H9 (cell line): ENCODE results near the gene FNIP1. TPM values are rescaled to one million over a fixed set of nuclear protein-coding genes. Genes with fewer than 3 reads are reported as not detected.

Source experiments
- DNase-seq: peaks from one replicate; pipeline ENCODE4 v3.0.0-alpha.2; 2017
- H2AFZ ChIP-seq: one replicate; pipeline ENCODE4 v1.6.1; 2013; ENCODE audit warnings: mild to moderate bottlenecking, low read length, control low read depth, moderate library complexity
- H2AK5ac ChIP-seq: 2 replicates; pipeline ENCODE4 v1.6.1; 2013; ENCODE audit warnings: low read length, control low read depth, mixed read lengths; ENCODE audit not compliant: insufficient read length
- H2BK120ac ChIP-seq: one replicate; pipeline ENCODE4 v1.6.1; 2013; ENCODE audit warnings: low read depth, mild to moderate bottlenecking, low read length, control low read depth, inconsistent platforms; ENCODE audit not compliant: poor library complexity, severe bottlenecking
- H2BK12ac ChIP-seq: 2 replicates; pipeline ENCODE4 v1.6.1; 2013; ENCODE audit warnings: low read length, control low read depth, mixed read lengths, low read depth; ENCODE audit not compliant: insufficient read length
- H2BK15ac ChIP-seq: 2 replicates; pipeline ENCODE4 v1.6.1; 2013; ENCODE audit warnings: low read depth, low read length, control low read depth
- H2BK20ac ChIP-seq: one replicate; pipeline ENCODE4 v1.6.1; 2013; ENCODE audit warnings: low read depth, mild to moderate bottlenecking, low read length, control low read depth, inconsistent platforms; ENCODE audit not compliant: poor library complexity, severe bottlenecking
- H2BK5ac ChIP-seq: 2 replicates; pipeline ENCODE4 v1.6.1; 2013; ENCODE audit warnings: low read length, control low read depth, mixed read lengths; ENCODE audit not compliant: insufficient read length
- H3K14ac ChIP-seq: 2 replicates; pipeline ENCODE4 v1.6.1; 2013; ENCODE audit warnings: low read length, control low read depth; ENCODE audit not compliant: insufficient read depth
- H3K18ac ChIP-seq: 2 replicates; pipeline ENCODE4 v1.6.1; 2013; ENCODE audit warnings: low read depth, mild to moderate bottlenecking, mixed read lengths, low read length, control low read depth; ENCODE audit not compliant: insufficient read length
- H3K23ac ChIP-seq: 2 replicates; pipeline ENCODE4 v1.6.1; 2013; ENCODE audit warnings: low read length, control low read depth, mixed read lengths, low read depth; ENCODE audit not compliant: insufficient read length
- H3K23me2 ChIP-seq: 2 replicates; pipeline ENCODE4 v1.6.1; 2013; ENCODE audit warnings: low read depth, mild to moderate bottlenecking, mixed read lengths, low read length, control low read depth; ENCODE audit not compliant: insufficient read length, poor library complexity, severe bottlenecking
- H3K27ac ChIP-seq: 2 replicates; pipeline ENCODE4 v1.5.1; 2013; ENCODE audit warnings: low read length, control low read depth, mixed read lengths, low read depth; ENCODE audit not compliant: insufficient read length
- H3K27me3 ChIP-seq: 2 replicates; pipeline ENCODE4 v1.6.1; 2013; ENCODE audit warnings: low read length, control low read depth, inconsistent platforms; ENCODE audit not compliant: insufficient read depth
- H3K4ac ChIP-seq: 2 replicates; pipeline ENCODE4 v1.6.1; 2013; ENCODE audit warnings: low read depth, mild to moderate bottlenecking, control low read depth, inconsistent platforms, low read length, moderate library complexity
- H3K4me1 ChIP-seq: 2 replicates; pipeline ENCODE4 v1.6.1; 2013; ENCODE audit warnings: low read length, control low read depth, inconsistent platforms; ENCODE audit not compliant: insufficient read depth
- H3K4me2 ChIP-seq: 2 replicates; pipeline ENCODE4 v1.6.1; 2013; ENCODE audit warnings: low read length, control low read depth, mixed read lengths; ENCODE audit not compliant: insufficient read length, insufficient read depth
- H3K56ac ChIP-seq: 2 replicates; pipeline ENCODE4 v1.6.1; 2013; ENCODE audit warnings: low read depth, mild to moderate bottlenecking, mixed read lengths, low read length, control low read depth; ENCODE audit not compliant: insufficient read length
- H3K79me1 ChIP-seq: 2 replicates; pipeline ENCODE4 v1.6.1; 2013; ENCODE audit warnings: low read depth, mild to moderate bottlenecking, moderate library complexity, low read length, control low read depth, inconsistent platforms; ENCODE audit not compliant: insufficient read depth, poor library complexity, severe bottlenecking
- H3K79me2 ChIP-seq: 2 replicates; pipeline ENCODE4 v1.6.1; 2013; ENCODE audit warnings: low read length, control low read depth, inconsistent platforms; ENCODE audit not compliant: insufficient read depth
- H3K9ac ChIP-seq: 2 replicates; pipeline ENCODE4 v1.6.1; 2013; ENCODE audit warnings: low read length, control low read depth, mixed read lengths; ENCODE audit not compliant: insufficient read length; ENCODE audit errors: extremely low read depth
- H3K9me3 ChIP-seq: one replicate; pipeline ENCODE4 v1.6.1; 2013; ENCODE audit warnings: low read depth, low read length, inconsistent platforms; ENCODE audit not compliant: control insufficient read depth
- H3T11ph ChIP-seq: one replicate; pipeline ENCODE4 v1.6.1; 2013; ENCODE audit warnings: mild to moderate bottlenecking, low read length, control low read depth, inconsistent platforms
- H4K20me1 ChIP-seq: one replicate; pipeline ENCODE4 v1.6.1; 2013; ENCODE audit not compliant: control insufficient read depth, insufficient read length, insufficient read depth
- H4K5ac ChIP-seq: 2 replicates; pipeline ENCODE4 v1.6.1; 2013; ENCODE audit warnings: low read depth, mild to moderate bottlenecking, mixed read lengths, low read length, control low read depth; ENCODE audit not compliant: insufficient read length
- H4K8ac ChIP-seq: replicated peaks from 2 replicates; pipeline ENCODE4 v1.6.1; 2013; ENCODE audit warnings: low read length, control low read depth, mixed read lengths, low read depth; ENCODE audit not compliant: insufficient read length
- H4K91ac ChIP-seq: 2 replicates; pipeline ENCODE4 v1.6.1; 2013; ENCODE audit warnings: low read depth, mild to moderate bottlenecking, moderate library complexity, mixed read lengths, low read length, control low read depth; ENCODE audit not compliant: insufficient read length
- H3K27ac Mint-ChIP-seq, 3 experiments: 2 replicates in 2 of 3; 3 replicates in 1 of 3; pipeline ENCODE4 v1.8.0; 2020 to 2021; ENCODE audit warnings: mixed read lengths in 3 of 3, mild to moderate bottlenecking in 1 of 3, moderate library complexity in 1 of 3
- H3K27me3 Mint-ChIP-seq: 2 replicates; pipeline ENCODE4 v1.8.0; 2021; ENCODE audit warnings: low read depth, mild to moderate bottlenecking, moderate library complexity, mixed read lengths
- H3K36me3 Mint-ChIP-seq, 3 experiments: 2 replicates in 2 of 3; 3 replicates in 1 of 3; pipeline ENCODE4 v1.8.0; 2020 to 2021; ENCODE audit warnings: low read depth in 3 of 3, mixed read lengths in 3 of 3; ENCODE audit not compliant: insufficient read depth in 1 of 3
- H3K4me1 Mint-ChIP-seq, 2 experiments: 2 replicates each; pipeline ENCODE4 v1.8.0; 2020; ENCODE audit warnings: mixed read lengths in 2 of 2
- H3K4me3 Mint-ChIP-seq, 2 experiments: 2 replicates in 1 of 2; 3 replicates in 1 of 2; pipeline ENCODE4 v1.8.0; 2020 to 2021; ENCODE audit warnings: mild to moderate bottlenecking in 2 of 2, mixed read lengths in 2 of 2, moderate library complexity in 1 of 2
- H3K9me3 Mint-ChIP-seq, 2 experiments: 2 replicates in 1 of 2; 3 replicates in 1 of 2; pipeline ENCODE4 v1.8.0; 2020; ENCODE audit warnings: mild to moderate bottlenecking in 2 of 2, mixed read lengths in 2 of 2, moderate library complexity in 1 of 2
- CTCF ChIP-seq: fragments of 200-600 bp; sonication (generic); conservative IDR thresholded peaks from 3 replicates; pipeline ENCODE4 v1.8.0; 2021; ENCODE audit warnings: antibody characterized with exemption, mild to moderate bottlenecking
- WGBS: extraction: QIAGEN DNeasy Blood & Tissue Kit; methylation state at CpG from one replicate; pipeline ENCODE4 v1.1.7; 2013; ENCODE audit warnings: missing lambda C conversion rate, low lambda C conversion rate, mixed read lengths; ENCODE audit not compliant: insufficient read length; ENCODE audit errors: extremely low coverage; 5-methylcytosine and 5-hydroxymethylcytosine counted together
- total RNA-seq: library from RNA; stranded (reverse); gene quantifications from 2 replicates; pipeline ENCODE4 v1.2.1, GENCODE V29; 2021

FNIP1 gene
- total RNA-seq, 1 experiment from 2014 or later, result 13.4 TPM

GRCh38 chr5:131677115-131677514, 119.7 kb downstream of the FNIP1 start:
- no peak for TF ChIP-seq CTCF
- Histone ChIP-seq H3K4me1 (no peaks in the 10 kb centered on the region; the same call in 1 of the 2 replicates), H3K56ac (no peak overlapping the region), H3K18ac (no peak overlapping the region), H2BK120ac (no peak overlapping the region), H4K8ac (no peak overlapping the region), H3K14ac (no peak overlapping the region), H3K79me2 (no peaks in the 10 kb centered on the region), H3K9me3 (no peaks in the 10 kb centered on the region), H2BK20ac (no peak overlapping the region), H4K91ac (no peak overlapping the region), H3K9ac (no peak overlapping the region), H3T11ph (no peak overlapping the region), H4K5ac (no peak overlapping the region), H3K23ac (no peak overlapping the region), H4K20me1 (no peaks in the 10 kb centered on the region), H2AK5ac (no peak overlapping the region), H3K79me1 (no peaks in the 10 kb centered on the region), H3K27ac (no peak overlapping the region), H3K4ac (no peak overlapping the region), H2BK5ac (no peak overlapping the region), H3K23me2 (no peaks in the 10 kb centered on the region), H2AFZ (no peak overlapping the region), H2BK12ac (no peak overlapping the region), H2BK15ac (no peak overlapping the region), H3K27me3 (no peaks in the 10 kb centered on the region), H3K4me2 (no peak overlapping the region)
- Mint-ChIP-seq H3K9me3 (no peaks in the 10 kb centered on the region), H3K27ac (no peak overlapping the region), H3K4me1 (peaks cover 4 to 5% of the 10 kb centered on the region in 2 experiments), H3K36me3 (peaks cover 6 to 21% (median 21%) of the 10 kb centered on the region in 3 experiments; a peak in 4 of 7 replicates), H3K4me3 (no peak overlapping the region), H3K27me3 (no peaks in the 10 kb centered on the region)
- WGBS, result no CpG with 5 or more reads among the region's 3 CpGs
- DNase-seq, result no peak
